Lung (tissue), 12 donors: ENCODE results near the gene CDH23. TPM values are rescaled to one million over a fixed set of nuclear protein-coding genes. Genes with fewer than 3 reads are reported as not detected.

Source experiments
- ATAC-seq: fragments of 200-7000 bp; cut with Tn5 transposase; one replicate; pipeline ENCODE4 v1.9.1; 2020; ENCODE audit warnings: moderate number of reproducible peaks; ENCODE audit not compliant: insufficient read depth, low FRiP score
- DNase-seq, 3 donors: peaks; one replicate each; pipeline ENCODE4 v3.0.0-alpha.2; 2013 to 2017
- H3K27ac ChIP-seq, 2 donors: one replicate each; pipeline ENCODE4 v1.5.1; 2013; ENCODE audit warnings: mild to moderate bottlenecking in 2 of 2, moderate library complexity in 2 of 2, control low read depth in 1 of 2, inconsistent platforms in 1 of 2, low read depth in 1 of 2, low read length in 1 of 2
- H3K27me3 ChIP-seq, 3 donors: one replicate each; pipeline ENCODE4 v1.5.1; 2013; ENCODE audit warnings: low read length in 2 of 3; ENCODE audit not compliant: control insufficient read depth in 3 of 3, insufficient read depth in 3 of 3
- H3K36me3 ChIP-seq, 4 donors: one replicate each; pipeline ENCODE4 v1.5.1; 2013; ENCODE audit warnings: low read length in 4 of 4, mild to moderate bottlenecking in 1 of 4, moderate library complexity in 1 of 4; ENCODE audit not compliant: control insufficient read depth in 4 of 4, insufficient read depth in 4 of 4
- H3K4me1 ChIP-seq, 5 donors: one replicate each; pipeline ENCODE4 v1.5.1; 2013; ENCODE audit warnings: low read length in 5 of 5, mild to moderate bottlenecking in 2 of 5, moderate library complexity in 1 of 5; ENCODE audit not compliant: control insufficient read depth in 5 of 5, insufficient read depth in 5 of 5
- H3K4me3 ChIP-seq: one replicate; pipeline ENCODE4 v1.5.1; 2013; ENCODE audit warnings: mild to moderate bottlenecking, control low read depth, moderate library complexity
- H3K9ac ChIP-seq, 2 donors: one replicate each; pipeline ENCODE4 v1.5.1; 2013; ENCODE audit warnings: low read length in 2 of 2, control low read depth in 1 of 2; ENCODE audit not compliant: insufficient read depth in 1 of 2
- H3K9me3 ChIP-seq, 4 donors: one replicate each; pipeline ENCODE4 v1.5.1; 2013; ENCODE audit warnings: low read length in 3 of 4, mild to moderate bottlenecking in 1 of 4, moderate library complexity in 1 of 4; ENCODE audit not compliant: control insufficient read depth in 4 of 4, insufficient read depth in 3 of 4
- CTCF ChIP-seq: IDR thresholded peaks from 2 replicates; pipeline ENCODE4 v1.5.1; 2012; ENCODE audit warnings: mild to moderate bottlenecking; ENCODE audit errors: control extremely low read depth, extremely low read depth
- WGBS, 2 donors: extraction: QIAGEN DNeasy Blood & Tissue Kit; methylation state at CpG; one replicate each; pipeline ENCODE4 v1.1.7; 2013; 5-methylcytosine and 5-hydroxymethylcytosine counted together
- polyA plus RNA-seq, 2 donors: library from polyadenylated mRNA; stranded (reverse); fragments of 200-250 nt; gene quantifications; one replicate each; pipeline ENCODE4 v1.2.1, GENCODE V29; 2013
- total RNA-seq, 2 donors: library from RNA; depleted of rRNA in 1 of 2; stranded (reverse); fragments of >200 nt in 1 of 2; gene quantifications; one replicate each; pipeline ENCODE4 v1.2.1, GENCODE V29; 2014 to 2021
- donor health status: control.
- donor health status: control.
- donor health status: Bipolar disorder and iron deficiency.
- donor health status: healthy.
- donor health status: DM: yes; HTN: yes; CAD: no.

The CDH23 gene
- total and polyA plus RNA-seq, 4 donors: 4.5 to 29.5 (median 6.0) TPM

GRCh38 chr10:71819985-71820384 is 423.3 kb downstream of the CDH23 start:
- no peak for TF ChIP-seq CTCF
- Histone ChIP-seq H3K4me3 (no peak overlapping the region), H3K27me3 (no peaks in the 10 kb centered on the region), H3K9ac (no peak overlapping the region), H3K27ac (no peak overlapping the region), H3K9me3 (no peaks in the 10 kb centered on the region), H3K36me3 (peaks cover 23 to 84% (median 34%) of the 10 kb centered on the region in 4 donors), H3K4me1 (no peaks in the 10 kb centered on the region)
- no peak for DNase-seq
- 83 to 85% methylated on average over 6 of the region's 6 CpGs for WGBS, 2 donors
- ATAC-seq: no peak

- Histone ChIP-seq H3K9me3 (no peaks in the 10 kb centered on the region), H3K4me1 (no peaks in the 10 kb centered on the region), H3K9ac (no peak overlapping the region), H3K27me3 (no peaks in the 10 kb centered on the region), H3K27ac (no peak overlapping the region), H3K4me3 (no peak overlapping the region), H3K36me3 (peaks cover 32 to 86% (median 39%) of the 10 kb centered on the region in 4 donors)
- ATAC-seq: no peak
- no peak for DNase-seq
- WGBS, 2 donors: 85 to 89% methylated on average over 8 of the region's 8 CpGs
- no peak for TF ChIP-seq CTCF
Measured at GRCh38 chr10:71820966-71821365, 424.2 kb downstream of the CDH23 start.

GRCh38 chr10:71821909-71822763 is 425.4 kb downstream of the CDH23 start:
- H3K27me3 ChIP-seq: no peaks in the 10 kb centered on the region
- no peaks in the 10 kb centered on the region for H3K4me1 ChIP-seq
- 81 to 82% methylated on average over 9 of the region's 9 CpGs for WGBS, 2 donors
- H3K36me3 ChIP-seq: peaks cover 36 to 84% (median 45%) of the 10 kb centered on the region in 4 donors
- no peak for DNase-seq
- no peak overlapping the region for H3K4me3 ChIP-seq
- H3K27ac ChIP-seq: no peak overlapping the region
- no peak for TF ChIP-seq CTCF
- no peak for ATAC-seq
- no peak overlapping the region for H3K9ac ChIP-seq
- H3K9me3 ChIP-seq: no peaks in the 10 kb centered on the region
